GM19455 (cell line): ENCODE results near the gene CEP68.

ENCODE experiments used
- ATAC-seq: cut with Tn5 transposase; IDR thresholded peaks from one replicate; pipeline ENCODE4 v1.9.1; 2021; ENCODE audit not compliant: unreplicated experiment

The CEP68 gene

GRCh38 chr2:65057391-65058052, 1.3 kb downstream of the CEP68 start:
- ATAC-seq: no peak

- ATAC-seq: no peak
Observed at GRCh38 chr2:65059071-65059470, 2.9 kb downstream of the CEP68 start.

GRCh38 chr2:65061146-65061909, 5.1 kb downstream of the CEP68 start:
- no peak for ATAC-seq

- ATAC-seq: no peak
Observed at GRCh38 chr2:65061910-65062339, 5.7 kb downstream of the CEP68 start.

- ATAC-seq: no peak
Observed at GRCh38 chr2:65062843-65063825, 6.9 kb downstream of the CEP68 start.

- ATAC-seq: peak; percentile 74
Observed at GRCh38 chr2:65064728-65065552, 8.7 kb downstream of the CEP68 start.

- ATAC-seq: no peak
Observed at GRCh38 chr2:65067806-65068553, 11.8 kb downstream of the CEP68 start.

GRCh38 chr2:65069439-65069824, 13.2 kb downstream of the CEP68 start:
- ATAC-seq: no peak

GRCh38 chr2:65070172-65070830, 14.1 kb downstream of the CEP68 start:
- ATAC-seq: no peak

GRCh38 chr2:65070856-65071255, 14.6 kb downstream of the CEP68 start:
- no peak for ATAC-seq

- no peak for ATAC-seq
Observed at GRCh38 chr2:65071499-65072180, 15.4 kb downstream of the CEP68 start.

- no peak for ATAC-seq
Observed at GRCh38 chr2:65072181-65072970, 16.2 kb downstream of the CEP68 start.

GRCh38 chr2:65073879-65074565, 17.8 kb downstream of the CEP68 start:
- no peak for ATAC-seq

GRCh38 chr2:65075176-65075575, 19.0 kb downstream of the CEP68 start:
- ATAC-seq: no peak

- ATAC-seq: no peak
Observed at GRCh38 chr2:65075605-65076344, 19.6 kb downstream of the CEP68 start.

GRCh38 chr2:65076345-65076710, 20.1 kb downstream of the CEP68 start:
- ATAC-seq: no peak

- no peak for ATAC-seq
Observed at GRCh38 chr2:65077898-65078297, 21.7 kb downstream of the CEP68 start.
